HG03045 (cell line): ENCODE data around the gene KANK4.

Source experiments
- ATAC-seq: cut with Tn5 transposase; IDR thresholded peaks from one replicate; pipeline ENCODE4 v1.9.1; 2021; ENCODE audit warnings: mild to moderate bottlenecking, moderate library complexity; ENCODE audit not compliant: unreplicated experiment

Gene KANK4

DNA sequence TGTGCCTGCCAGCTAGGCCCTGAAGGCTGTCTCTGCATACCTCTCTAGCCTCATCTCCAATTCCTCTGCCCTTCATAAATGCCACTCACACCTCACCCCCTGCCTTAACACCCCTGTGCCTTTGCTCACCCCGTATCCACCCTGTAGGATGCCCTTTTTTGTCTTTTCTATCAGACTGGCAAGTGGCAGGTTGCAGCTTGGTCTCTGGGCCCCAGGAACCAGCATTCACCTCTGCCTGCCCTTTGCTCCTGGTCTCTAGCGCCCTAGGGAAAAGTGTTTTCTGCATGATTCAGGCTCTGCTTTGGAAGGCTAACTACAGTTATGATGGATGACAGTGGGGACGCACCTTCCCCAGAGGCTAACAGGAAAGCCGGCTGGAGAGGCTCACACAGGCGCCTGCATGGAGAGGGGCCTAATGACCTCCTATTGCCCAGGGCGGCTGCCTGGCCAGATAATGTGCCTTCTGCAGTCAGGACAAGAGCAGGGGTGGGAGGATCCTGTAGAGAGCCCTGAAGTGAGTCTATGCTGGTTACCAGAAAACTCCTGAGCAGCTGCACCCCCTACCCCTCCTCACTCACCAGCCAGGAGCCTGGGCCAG, 11.2 kb downstream of the KANK4 start:
- no peak for ATAC-seq

DNA sequence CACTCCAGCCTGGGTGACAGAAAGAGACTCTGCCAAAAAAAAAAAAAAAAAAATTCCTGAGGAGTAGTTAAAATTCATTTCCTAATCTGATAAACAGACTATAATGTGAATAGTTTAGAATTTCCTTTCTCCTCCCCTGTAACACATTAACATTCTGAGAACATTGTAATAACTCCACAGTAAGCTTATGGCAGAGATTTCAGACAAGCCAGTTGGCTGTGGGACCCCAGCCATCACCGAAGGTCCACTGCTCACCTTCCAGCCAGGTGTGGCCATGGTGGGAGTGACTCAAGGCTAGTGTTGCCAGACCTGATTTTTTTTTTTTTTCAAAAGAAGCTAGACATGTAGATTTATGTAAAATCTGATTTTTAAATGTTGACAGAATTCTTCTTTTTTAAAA, 11.8 kb downstream of the KANK4 start:
- ATAC-seq: no peak

DNA sequence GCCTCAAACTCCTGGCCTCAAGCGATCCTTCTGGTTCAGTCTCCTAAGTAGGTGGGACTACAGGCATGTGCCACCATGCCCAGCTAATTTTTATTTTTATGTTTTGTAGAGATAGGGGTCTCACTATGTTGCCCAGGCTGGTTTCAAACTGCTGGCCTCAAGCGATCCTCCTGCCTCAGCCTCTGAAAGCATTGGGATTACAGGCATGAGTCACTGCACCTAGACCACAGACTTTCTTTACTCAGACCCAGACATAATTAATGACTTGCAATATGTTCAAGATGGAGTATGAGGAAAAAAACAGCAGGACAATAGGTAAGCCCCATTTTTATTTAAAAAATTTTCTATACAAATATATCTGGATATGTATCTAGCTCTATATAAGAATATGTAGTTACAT, 13.2 kb downstream of the KANK4 start:
- ATAC-seq: no peak

DNA sequence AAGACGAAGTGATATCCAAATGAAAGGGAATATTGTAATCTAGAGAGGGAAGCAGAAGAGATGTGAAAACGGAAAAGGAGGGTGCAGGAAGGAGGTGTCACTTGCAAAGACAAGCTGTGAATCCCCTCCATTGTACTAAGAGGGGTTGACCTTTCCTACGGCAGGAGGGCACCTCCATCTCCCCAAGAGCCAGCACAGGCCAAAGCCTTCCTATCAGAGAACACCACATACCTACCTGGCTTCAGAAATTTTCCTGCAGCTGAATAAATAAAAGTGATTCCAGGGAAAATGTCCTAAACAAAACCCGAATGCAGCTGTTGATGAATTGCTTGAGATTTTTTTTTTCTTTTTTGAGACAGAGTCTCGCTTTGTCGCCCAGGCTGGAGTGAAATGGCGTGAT, 14.3 kb downstream of the KANK4 start:
- ATAC-seq: no peak

DNA sequence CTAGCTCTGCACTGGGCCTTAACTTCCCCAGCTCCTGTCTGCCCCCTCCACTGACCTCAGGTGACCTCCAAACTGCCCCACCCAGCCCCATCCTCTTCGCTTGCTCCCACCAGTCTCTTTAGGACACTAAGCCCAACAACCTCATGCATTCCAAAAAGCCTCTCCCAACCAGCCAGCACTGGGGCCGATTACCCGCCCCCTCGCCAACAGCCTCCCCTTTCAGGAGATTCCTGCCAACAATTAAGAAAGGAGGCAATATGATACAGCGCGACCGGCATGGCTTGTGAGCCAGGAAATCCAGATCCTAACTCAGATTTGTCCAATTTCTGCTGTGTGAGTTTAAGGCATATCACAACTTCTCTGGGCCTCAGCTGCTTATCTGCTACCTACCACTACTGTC, 14.7 kb downstream of the KANK4 start:
- no peak for ATAC-seq

DNA sequence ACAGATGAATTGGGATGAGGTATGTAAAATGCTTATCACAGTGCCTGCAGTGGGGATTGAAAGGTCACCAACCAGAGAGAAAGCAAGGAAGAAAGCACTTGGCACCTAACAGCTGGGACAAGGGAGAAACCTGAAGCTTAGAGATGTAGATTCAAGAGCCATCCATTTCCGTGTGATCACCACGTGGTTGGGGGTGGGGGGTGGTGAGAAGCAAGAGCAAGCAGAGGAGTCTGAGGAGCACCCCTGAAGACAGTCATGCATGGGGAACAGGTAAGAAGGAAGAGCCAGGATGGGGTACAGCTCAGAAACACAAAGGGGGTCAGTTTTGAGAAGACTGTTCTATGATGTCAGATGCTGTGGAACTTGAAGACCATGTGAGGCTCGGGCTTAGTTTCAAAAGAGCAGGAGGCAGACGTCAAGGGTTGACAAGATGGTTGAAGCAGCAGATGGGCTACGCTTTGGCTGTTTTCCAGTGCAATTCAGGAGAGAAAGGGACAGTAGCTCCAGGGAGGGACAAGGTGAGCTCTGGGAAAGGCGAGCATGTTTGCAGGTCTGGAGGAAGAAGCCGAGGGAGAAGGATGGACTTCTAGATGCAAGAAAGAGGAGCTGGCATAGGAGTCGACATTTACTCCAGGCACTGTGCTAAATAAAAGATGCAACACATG, 17.4 kb downstream of the KANK4 start:
- ATAC-seq: no peak

DNA sequence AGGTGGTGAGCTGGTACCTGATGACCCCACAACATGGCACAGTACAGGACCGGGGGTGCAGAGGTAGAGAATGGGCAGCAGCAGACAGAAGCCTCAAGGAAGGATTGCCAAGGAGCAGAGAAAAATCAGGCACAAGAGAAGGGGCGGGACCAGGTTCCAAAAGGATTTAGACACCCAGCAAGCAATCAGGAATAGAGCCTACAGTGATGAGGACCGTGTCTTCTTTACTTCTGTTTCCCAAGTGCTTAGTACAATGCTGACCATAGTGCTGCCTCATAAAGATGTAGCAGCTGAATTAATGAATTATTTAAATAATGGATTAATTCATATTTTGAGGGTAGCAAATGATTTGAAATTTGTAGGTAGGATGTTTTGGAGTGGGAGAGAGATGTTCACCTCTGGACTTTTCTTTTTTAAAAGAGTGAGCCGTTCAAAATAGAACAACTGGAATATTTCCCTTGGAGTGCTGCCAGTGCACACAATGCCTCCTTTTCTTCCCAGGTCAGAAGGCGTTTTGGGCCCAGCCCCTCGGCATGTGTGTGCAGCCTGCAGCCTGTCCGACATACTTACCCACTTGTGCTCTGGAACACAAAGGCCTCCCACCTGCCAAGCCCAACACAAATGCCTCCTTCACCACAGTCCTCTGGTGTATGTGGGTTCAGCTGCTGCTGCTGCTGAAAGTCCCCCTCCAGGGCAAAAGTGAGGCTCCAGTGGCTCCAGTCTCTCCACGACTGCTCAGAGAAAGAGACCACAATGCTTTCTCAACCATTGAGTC, 19.6 kb downstream of the KANK4 start:
- ATAC-seq: no peak

DNA sequence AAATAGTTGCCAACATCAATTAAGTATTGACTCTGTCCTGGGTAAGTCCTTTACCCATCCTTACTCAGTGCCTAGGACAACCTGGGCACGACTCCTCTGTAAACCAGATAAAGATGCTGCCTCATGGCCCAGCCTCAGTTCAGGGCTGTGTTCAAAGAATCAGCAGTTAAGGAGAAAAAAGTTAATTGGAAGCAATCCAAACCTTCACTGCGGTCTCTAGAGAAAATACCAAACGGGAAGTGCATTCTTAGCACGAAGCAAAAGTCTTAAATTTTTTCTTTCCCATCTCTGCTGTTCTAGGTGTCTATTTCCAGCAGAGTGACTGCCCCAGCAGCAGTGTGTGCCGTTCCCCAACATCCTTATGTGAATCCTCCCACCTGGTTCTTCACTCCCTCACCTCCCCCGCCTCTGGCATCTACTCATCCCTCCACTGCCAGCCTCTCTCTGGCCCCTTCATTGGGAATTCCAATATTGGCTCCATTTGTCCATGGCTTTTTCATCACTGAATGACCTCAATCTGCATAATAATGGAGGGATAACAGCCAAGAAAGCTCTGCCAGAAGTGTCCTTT, 23.2 kb downstream of the KANK4 start:
- no peak for ATAC-seq

DNA sequence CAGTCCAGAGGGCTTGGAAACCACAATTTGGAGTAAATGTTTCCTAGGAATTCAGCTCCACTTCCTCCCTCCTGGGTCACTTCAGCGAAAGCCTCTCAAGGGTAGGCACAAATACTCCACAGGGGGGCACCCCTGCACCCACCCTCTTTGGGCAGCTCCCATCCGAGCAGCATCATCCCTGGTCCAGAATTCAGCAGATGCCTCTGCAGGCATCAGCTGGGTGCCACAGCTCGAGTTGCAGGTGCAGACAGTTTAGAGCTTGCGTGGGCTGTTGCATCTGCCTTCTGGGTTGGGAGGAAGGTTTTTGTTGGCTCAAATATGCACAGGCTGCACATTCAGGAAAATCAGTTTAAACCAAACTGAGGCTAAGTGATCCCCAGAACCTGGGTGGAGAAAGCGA, 25.0 kb downstream of the KANK4 start:
- ATAC-seq: no peak

DNA sequence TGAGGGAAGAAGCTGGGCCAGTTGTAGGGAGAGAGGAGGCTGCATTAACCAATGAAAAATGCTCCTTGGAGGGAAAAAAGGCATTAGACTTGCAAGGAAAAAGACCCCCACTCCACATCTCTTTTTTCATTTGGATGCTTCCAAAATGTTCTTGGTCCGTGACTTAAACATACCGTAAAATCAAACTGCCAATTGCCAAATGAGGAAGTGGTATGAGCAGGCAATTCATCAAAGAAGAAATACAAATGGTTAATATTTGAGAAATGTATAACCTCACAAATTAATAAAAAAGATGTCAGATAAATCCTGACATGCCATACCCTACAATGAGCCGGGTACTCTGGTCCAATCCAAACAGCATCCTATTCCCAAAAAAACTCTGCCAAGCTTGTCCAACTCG, 30.6 kb downstream of the KANK4 start:
- no peak for ATAC-seq

DNA sequence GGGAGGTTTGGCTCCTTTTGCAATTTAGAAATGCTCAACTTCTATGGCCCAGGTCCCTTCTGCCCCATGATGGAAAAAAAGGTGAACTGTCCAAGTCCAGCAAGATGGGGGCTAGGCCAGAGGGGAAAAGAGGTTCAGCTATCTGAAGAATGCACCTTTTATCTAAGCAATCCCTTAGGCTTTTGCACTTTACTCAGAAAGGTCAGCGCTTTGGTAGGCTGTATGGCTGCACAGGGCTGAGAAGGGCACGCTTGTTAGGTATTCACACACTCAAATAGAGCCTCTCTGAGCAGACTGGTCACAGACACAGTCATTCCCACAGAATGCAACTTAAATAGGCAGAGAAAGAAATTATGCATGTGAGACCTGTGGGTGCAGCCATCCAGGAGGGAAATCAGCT, 31.0 kb downstream of the KANK4 start:
- no peak for ATAC-seq

DNA sequence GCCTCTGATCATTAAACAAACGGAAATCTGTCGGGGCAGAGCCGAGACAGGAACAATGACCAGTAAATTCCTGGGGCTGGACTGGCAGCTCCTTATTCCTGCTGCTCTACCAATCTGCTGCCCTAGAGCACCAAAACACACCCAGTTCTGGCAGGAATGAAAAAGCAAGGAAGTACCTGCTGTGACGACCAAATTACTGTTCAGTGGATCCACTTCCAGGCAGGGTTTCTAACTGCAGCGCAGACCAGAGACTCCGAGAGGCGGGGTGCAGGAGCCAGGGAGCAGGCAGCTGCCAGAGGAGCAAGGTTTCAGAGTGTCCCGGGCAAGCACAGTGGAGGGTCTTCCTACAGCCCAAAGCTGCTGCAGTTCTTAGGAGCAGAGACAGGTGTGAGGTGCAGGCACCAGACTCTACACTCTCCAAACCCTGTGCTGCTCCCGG, 32.4 kb downstream of the KANK4 start:
- ATAC-seq: no peak

DNA sequence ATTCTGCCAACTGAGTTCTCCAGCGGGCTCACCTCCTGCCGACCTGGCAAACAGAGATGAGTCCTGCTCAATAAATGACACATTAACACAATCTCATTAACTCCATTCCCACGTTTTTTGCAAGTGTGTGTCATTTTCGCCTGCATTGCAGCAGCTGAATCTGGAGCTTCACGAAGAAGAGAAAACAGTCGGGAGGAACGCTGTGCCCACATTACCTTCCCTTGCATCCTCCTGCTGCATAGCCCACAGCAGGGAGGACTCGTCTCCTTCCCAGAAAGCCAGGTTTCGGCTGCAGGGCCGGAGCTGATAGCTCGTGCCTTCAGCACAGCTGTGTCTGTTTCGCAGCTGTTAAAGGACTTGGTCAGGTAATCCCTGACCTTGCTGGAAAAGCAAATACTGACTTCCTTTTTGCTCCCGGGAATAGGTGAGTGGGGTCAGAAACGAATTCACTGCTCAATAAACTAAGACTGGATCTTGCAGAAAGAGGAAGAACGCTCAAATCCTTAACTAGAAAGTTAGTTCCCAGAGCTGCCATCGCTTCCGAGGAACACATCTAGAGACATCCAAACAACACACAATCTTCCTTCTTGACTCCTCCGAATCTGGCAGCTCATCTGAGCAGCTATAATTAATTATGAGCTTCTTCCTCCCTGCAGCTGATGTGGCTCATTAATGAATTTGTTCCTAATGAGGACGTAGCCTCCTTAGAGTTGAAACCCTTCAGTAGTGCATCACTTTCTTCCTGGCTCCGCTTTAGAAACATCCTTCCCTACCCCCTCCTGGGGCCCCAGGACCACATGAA, 33.0 kb downstream of the KANK4 start:
- no peak for ATAC-seq

DNA sequence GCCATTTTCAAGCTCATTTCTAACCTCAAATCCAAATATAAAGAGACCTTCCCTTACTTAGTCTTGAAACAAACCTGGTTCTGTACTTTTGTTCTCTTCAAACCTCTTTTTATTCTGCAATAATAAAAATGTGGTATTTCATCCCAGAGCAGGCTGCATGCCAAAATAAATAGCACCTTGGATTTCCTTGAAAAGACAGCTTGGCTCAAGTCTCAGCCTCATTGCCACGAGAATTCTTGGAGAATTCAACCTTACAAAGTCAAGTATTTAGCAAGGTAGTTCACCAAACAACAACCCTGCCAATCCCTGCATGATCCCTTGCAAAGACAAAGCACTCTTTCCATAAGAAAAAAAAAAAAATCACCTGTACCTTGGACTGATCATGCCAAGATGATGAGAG, 33.8 kb downstream of the KANK4 start:
- ATAC-seq: no peak

DNA sequence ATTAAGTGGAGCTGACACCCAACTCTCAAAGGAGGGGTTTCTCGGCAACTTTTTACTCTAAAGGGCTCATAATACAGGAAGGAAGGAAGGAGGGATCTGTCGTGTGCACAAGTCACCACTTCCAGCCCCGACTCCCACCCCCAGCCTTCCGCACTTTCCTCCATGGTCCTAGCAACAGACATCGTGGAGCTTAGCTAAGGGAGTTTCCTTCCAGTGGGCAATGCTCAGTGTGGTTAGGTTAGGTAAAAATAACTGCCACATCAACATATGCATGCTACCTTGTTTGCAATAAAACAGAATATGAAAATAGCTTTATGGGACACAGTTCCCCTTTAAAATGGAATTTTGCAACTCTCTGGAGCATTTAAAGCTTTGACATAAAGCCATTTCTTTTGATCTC, 35.2 kb downstream of the KANK4 start:
- ATAC-seq: no peak

DNA sequence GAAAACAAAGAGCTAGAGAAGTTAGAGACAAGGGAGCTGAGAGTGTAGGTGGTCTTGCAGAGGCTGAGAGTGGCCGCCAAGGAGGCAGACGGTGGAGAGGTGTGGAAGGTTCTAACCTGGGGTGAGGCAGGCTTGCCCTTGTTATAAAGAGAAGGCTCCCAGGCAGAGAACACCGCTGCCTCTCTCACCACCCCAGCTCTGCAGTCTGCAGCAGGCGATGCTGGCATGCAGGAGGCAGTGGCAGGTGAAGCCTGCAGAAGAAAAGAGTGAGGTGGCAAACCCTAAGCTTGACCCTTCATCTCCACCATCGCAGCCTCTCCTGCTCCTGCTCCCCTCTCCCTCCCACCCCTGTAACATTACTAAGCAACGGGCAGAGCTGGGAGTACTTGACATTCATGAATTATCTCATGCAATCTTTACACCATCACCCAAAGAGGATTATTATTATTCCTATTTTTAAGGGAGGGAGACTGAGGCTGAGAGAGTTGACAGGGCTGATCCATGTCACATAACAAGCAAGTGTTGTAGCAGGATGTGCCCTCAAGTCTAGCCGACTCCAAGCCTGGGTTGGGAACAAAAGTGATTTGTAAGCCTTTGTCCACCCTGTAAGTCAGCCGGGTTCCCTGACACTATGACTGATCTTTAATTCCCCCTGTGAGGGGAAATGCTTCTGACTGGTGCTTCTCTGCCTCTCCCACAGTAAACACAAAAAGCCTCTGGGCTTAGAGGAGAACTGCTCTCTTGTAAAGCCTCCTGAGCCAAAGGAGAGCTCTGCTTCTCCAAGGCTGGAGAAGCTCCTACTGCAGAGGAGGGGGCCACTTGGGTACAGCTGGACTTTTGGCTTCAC, 36.1 kb downstream of the KANK4 start:
- no peak for ATAC-seq

DNA sequence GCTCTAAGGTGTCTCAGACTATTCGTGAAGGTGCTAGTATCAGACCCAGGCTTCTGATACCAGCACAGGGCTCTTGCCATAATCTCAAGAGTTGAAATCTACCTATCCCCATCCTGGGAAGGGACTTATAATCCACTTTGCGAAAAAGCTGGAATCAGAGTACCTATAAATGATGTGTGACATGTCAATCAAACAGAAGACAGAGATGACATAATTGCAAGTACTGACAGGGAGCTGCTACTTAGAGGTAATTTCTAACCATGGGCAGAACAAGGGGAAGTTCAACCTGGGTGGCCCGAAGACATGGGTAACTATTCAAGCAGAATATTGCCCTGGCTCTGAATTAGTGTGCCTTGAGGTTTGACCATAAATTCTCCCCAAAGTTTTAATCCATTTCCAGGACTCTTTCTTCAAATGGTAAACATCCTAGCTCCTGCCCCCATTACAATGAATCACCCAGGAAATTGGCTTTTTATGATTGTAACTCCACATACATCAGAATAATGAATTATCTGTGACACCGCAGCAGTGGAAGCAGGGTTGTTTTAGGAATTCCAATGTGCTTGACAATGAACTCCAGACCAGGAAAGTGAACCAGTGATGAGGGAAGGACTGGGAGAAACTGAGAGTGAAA, 37.2 kb downstream of the KANK4 start:
- no peak for ATAC-seq

DNA sequence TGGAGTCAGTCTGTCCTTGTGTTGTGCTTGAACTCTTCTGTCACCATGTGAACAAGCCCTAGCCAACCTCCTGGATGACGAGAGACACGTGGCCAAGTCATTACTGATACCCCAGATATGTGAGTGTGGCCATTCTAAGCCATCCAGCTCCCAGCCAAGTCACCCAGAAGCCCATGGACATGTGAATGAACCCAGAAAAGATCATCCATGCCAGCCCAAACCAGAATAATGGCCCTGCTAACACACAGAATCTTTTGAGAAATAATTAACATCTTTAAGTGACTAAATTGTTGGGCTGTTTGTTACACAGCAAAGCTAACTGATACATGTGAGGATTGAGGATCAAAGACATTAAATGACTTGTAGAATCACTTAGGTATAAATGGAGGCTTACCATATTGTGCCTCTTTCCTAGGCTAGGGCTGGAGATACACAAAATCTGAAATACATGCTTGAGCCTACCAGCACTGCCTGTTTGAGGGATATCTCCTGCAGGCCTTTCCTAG, 38.2 kb downstream of the KANK4 start:
- ATAC-seq: no peak

DNA sequence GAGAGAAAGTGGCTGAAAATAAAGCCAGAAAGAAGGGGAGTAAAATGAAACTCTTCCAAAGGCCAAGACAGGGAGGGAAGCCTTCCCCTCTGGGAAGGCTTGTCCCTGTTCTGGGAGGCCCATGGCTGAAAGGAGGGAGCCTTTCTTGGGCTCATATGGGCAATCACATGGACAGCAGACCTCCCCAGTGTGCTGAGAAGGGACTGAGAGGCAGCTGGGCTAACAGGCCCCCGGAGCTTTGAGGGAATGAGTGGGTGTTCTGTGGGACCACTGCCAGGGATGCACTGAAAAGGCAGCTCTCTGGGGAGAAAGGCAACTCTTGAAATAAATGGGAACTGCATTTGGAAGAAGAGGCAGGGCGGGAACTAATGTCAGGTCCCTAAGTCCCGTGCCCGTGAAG, 39.1 kb downstream of the KANK4 start:
- no peak for ATAC-seq

DNA sequence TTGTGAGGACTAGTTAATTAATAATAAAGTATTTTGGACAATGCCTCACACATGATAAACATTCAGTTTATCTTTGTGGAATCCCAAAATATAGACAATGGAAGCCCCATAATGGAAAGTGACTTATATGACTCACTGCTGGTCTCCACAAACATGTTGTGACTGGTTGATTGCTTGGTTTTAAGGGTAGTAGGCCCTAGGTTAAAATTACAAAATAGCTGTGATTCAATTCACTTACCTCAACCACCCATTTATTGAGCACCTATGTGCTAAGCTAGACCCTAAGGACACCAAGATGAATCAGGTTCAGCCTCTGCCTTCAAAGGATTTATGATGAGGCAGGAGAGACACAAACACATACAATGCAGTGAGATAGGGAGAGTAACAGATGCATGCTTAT, 42.4 kb downstream of the KANK4 start:
- ATAC-seq: no peak
